GM12864 (cell line): Measurements from ENCODE around the gene FFAR1.

Experiments
- DNase-seq: peaks from one replicate; pipeline ENCODE4 v3.0.0-alpha.2; 2011; ENCODE audit warnings: low read depth
- H3K4me3 ChIP-seq: 2 replicates; pipeline ENCODE4 v1.5.1; 2011; ENCODE audit warnings: mild to moderate bottlenecking, low read depth, low read length, control low read depth
- TF ChIP-seq, protein P1 (sequence below): IDR thresholded peaks from 2 replicates; pipeline ENCODE4 v1.5.1; 2011; ENCODE audit warnings: low read depth, mild to moderate bottlenecking, moderate library complexity, low read length, control low read depth, inconsistent platforms; ENCODE audit errors: missing control alignments

Gene FFAR1, protein sequence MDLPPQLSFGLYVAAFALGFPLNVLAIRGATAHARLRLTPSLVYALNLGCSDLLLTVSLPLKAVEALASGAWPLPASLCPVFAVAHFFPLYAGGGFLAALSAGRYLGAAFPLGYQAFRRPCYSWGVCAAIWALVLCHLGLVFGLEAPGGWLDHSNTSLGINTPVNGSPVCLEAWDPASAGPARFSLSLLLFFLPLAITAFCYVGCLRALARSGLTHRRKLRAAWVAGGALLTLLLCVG (N-terminal part only)

DNA sequence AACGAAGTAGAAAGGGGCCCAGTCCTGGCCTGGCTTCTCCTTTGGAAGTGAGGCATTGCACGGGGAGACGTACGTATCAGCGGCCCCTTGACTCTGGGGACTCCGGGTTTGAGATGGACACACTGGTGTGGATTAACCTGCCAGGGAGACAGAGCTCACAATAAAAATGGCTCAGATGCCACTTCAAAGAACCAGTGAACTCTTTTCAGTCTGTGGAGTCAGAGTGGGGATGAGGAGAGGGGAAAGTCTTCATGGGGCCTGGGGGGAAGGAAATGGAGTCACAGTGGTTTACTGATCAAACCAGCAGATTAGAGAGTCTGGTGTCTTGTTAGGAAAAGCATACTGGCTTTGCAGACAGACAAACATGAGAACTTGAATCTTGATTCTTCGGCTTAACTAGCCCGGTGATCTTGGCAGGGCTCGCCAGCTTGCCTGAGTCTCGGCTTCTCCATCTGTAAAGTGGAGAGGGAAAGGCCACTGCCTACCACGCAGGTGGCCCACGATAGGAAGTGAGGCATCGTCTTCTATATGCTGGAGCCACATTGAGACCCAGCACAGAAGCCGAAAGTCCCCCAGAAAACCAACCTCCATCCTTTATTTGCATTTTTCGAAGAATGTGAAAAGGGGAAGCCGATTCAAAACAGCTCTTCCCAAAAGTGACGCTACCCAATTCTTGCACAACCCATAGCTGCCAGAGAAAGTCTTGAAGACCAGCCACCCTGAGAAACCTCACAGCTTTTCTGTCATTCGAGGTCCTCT is at the start of gene FFAR1:
FFAR1 (plus strand) TSS at position 732 of the 759 bp plus-strand sequence. CDS start 3,650 bp downstream, outside the sequence.
- no peak within 1 kb of the TSS for H3K4me3 ChIP-seq
- DNase-seq = peak; percentile 96
- TF ChIP-seq, protein P1, sequence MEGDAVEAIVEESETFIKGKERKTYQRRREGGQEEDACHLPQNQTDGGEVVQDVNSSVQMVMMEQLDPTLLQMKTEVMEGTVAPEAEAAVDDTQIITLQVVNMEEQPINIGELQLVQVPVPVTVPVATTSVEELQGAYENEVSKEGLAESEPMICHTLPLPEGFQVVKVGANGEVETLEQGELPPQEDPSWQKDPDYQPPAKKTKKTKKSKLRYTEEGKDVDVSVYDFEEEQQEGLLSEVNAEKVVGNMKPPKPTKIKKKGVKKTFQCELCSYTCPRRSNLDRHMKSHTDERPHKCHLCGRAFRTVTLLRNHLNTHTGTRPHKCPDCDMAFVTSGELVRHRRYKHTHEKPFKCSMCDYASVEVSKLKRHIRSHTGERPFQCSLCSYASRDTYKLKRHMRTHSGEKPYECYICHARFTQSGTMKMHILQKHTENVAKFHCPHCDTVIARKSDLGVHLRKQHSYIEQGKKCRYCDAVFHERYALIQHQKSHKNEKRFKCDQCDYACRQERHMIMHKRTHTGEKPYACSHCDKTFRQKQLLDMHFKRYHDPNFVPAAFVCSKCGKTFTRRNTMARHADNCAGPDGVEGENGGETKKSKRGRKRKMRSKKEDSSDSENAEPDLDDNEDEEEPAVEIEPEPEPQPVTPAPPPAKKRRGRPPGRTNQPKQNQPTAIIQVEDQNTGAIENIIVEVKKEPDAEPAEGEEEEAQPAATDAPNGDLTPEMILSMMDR = no peak

DNA sequence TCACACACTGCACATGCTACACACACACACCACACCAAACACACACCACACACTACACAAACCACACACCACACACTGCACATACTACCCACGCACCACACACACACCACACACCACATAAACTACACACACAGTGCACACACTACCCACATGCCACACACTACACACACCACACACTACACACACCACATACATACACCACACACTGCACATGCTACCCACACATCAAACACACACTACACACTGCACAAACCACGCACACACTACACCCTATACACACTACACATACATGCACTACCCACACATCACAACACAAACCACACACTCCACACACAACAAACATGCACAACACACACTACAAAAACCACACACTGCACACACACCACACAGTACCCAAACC is 49.8 kb upstream of the FFAR1 start:
- H3K4me3 ChIP-seq = no peak overlapping the region
- TF ChIP-seq, protein P1 = no peak
- no peak for DNase-seq

DNA sequence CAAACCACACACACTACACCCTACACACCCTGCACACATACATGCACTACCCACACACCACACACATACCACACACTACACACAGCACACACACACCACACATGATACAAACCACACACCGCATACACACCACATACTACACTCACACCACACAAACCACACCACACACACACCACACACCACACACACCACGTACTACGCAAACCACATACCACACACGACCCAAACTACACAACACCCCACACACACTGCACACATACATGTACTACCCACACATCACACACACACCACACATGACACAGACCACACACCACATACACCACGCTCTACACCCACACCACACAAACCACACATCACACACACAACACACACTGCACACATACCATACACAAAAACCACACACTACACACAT is 49.1 kb upstream of the FFAR1 start:
- H3K4me3 ChIP-seq = no peak overlapping the region
- TF ChIP-seq, protein P1 = no peak
- DNase-seq = no peak

DNA sequence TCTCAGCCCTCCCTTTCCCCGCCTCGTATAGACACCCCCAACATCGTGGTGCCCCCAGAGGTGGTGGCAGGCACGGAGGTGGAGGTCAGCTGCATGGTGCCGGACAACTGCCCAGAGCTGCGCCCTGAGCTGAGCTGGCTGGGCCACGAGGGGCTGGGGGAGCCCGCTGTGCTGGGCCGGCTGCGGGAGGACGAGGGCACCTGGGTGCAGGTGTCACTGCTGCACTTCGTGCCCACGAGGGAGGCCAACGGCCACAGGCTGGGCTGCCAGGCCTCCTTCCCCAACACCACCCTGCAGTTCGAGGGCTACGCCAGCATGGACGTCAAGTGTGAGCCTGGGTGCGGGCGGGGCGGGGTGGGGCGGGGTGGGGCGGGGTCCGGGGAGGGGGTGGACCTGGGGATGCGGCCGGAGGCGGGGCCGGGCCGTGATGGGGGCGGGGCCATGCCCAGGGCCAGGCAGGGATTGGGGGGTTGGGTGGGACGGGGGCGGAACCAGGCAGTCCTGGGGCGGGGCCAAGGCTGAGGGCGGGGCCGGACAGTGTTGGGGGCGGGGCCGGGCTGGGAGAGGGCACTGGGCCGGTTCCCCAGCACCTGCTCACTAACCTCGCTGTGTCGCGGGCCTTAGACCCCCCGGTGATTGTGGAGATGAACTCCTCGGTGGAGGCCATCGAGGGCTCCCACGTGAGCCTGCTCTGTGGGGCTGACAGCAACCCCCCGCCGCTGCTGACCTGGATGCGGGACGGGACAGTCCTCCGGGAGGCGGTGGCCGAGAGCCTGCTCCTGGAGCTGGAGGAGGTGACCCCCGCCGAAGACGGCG is 48.0 kb upstream of the FFAR1 start:
- H3K4me3 ChIP-seq = no peak overlapping the region
- no peak for DNase-seq
- TF ChIP-seq, protein P1 = no peak

DNA sequence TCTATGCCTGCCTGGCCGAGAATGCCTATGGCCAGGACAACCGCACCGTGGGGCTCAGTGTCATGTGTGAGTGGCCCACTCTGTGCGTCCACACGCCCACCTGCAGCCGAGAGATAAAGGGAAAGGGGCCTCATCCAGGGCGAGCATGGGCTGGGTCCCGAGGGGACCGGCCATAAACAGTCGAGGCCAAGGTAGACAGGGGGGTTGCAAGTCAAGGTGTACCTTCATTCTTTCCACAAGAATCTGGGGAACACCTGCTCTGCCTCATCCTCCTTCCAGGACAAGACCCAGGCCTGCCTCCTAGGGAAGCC is 47.4 kb upstream of the FFAR1 start:
- H3K4me3 ChIP-seq = no peak overlapping the region
- no peak for DNase-seq
- TF ChIP-seq, protein P1 = no peak

DNA sequence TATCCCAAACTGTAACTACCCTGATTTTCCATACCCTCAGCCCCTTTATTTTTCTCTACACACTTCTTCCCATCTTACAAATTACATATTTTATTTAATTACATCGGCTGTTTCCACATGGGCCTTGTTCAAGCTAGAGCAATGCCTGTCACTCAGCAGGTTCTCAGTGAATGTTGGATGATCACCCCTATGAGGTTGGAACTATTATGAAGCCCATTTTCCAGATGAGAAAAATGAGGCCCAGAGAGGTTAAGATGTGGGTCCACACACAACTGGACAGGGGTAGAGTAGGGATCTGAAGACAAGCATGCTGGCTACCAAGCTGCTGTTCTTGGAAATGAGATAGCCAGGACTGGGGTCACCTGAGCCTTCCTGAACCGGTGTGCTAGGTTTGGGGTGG is 45.7 kb upstream of the FFAR1 start:
- H3K4me3 ChIP-seq = no peak overlapping the region
- TF ChIP-seq, protein P1 = no peak
- DNase-seq = no peak
